KMS-11 (cell line): ENCODE measurements around the gene PAQR8.
"Not testable (repeated sequence)": the region's sequence is repeated elsewhere in the genome, so short reads cannot be mapped to it uniquely, and the experiment has no call there.

Experiments used
- H2AFZ ChIP-seq: fragments of 200-600 bp; sonication (generic); 2 replicates; pipeline ENCODE4 v1.6.1; 2016; ENCODE audit warnings: antibody characterized with exemption, mixed run types, low read depth
- H3K27ac ChIP-seq: fragments of 200-600 bp; sonication (generic); 2 replicates; pipeline ENCODE4 v1.6.1; 2016; ENCODE audit warnings: mild to moderate bottlenecking, mixed run types
- H3K27me3 ChIP-seq: fragments of 200-600 bp; sonication (generic); 2 replicates; pipeline ENCODE4 v1.6.1; 2017; ENCODE audit warnings: mild to moderate bottlenecking, low read depth, mixed run types, moderate library complexity; ENCODE audit not compliant: insufficient read depth
- H3K36me3 ChIP-seq: fragments of 200-600 bp; sonication (generic); 2 replicates; pipeline ENCODE4 v1.6.1; 2017; ENCODE audit warnings: mild to moderate bottlenecking, mixed run types; ENCODE audit not compliant: insufficient read depth
- H3K4me1 ChIP-seq: fragments of 200-600 bp; sonication (generic); 2 replicates; pipeline ENCODE4 v1.6.1; 2016; ENCODE audit warnings: mild to moderate bottlenecking, low read depth, mixed run types; ENCODE audit not compliant: poor library complexity, severe bottlenecking
- H3K4me2 ChIP-seq: fragments of 200-600 bp; sonication (generic); 2 replicates; pipeline ENCODE4 v1.7.0; 2016; ENCODE audit warnings: mild to moderate bottlenecking, mixed run types
- H3K4me3 ChIP-seq: fragments of 200-600 bp; sonication (generic); IDR thresholded peaks from 2 replicates; pipeline ENCODE4 v1.6.1; 2017; ENCODE audit warnings: low read depth, low read length, mixed read lengths; ENCODE audit not compliant: insufficient read depth
- H3K79me2 ChIP-seq: fragments of 200-600 bp; sonication (generic); 2 replicates; pipeline ENCODE4 v1.6.1; 2016; ENCODE audit warnings: low read depth, mixed run types; ENCODE audit not compliant: insufficient read depth
- H3K9ac ChIP-seq: fragments of 200-600 bp; sonication (generic); 2 replicates; pipeline ENCODE4 v1.6.1; 2016; ENCODE audit warnings: mild to moderate bottlenecking, mixed run types
- H4K20me1 ChIP-seq: fragments of 200-600 bp; sonication (generic); 2 replicates; pipeline ENCODE4 v1.6.1; 2016; ENCODE audit warnings: mild to moderate bottlenecking, mixed run types; ENCODE audit not compliant: insufficient read depth
- CTCF ChIP-seq: fragments of 200-600 bp; sonication (generic); conservative IDR thresholded peaks from 2 replicates; pipeline ENCODE4 v1.6.1; 2017; ENCODE audit warnings: low read depth, mild to moderate bottlenecking, antibody characterized with exemption, low read length, moderate library complexity, mixed read lengths

The PAQR8 gene

GRCh38 chr6:52377538-52378221 lies 15.7 kb downstream of the PAQR8 start:
- no peaks in the 10 kb centered on the region for H3K27me3 ChIP-seq
- no peak for TF ChIP-seq CTCF
- peaks cover 33% of the 10 kb centered on the region for H3K4me1 ChIP-seq
- no peak overlapping the region for H3K9ac ChIP-seq
- H4K20me1 ChIP-seq, result no peaks in the 10 kb centered on the region
- peak overlapping the region; percentile 61 for H3K4me2 ChIP-seq
- peak overlapping the region; percentile 4; the same call in 1 of the 2 replicates for H3K27ac ChIP-seq
- no peak overlapping the region for H3K4me3 ChIP-seq
- H2AFZ ChIP-seq, result no peak overlapping the region
- no peaks in the 10 kb centered on the region for H3K79me2 ChIP-seq
- H3K36me3 ChIP-seq, result no peaks in the 10 kb centered on the region

GRCh38 chr6:52381249-52381648 lies 19.3 kb downstream of the PAQR8 start:
- Histone ChIP-seq H3K27ac (no peak overlapping the region), H4K20me1 (no peaks in the 10 kb centered on the region), H3K9ac (no peak overlapping the region), H3K4me2 (no peak overlapping the region), H2AFZ (no peak overlapping the region), H3K36me3 (no peaks in the 10 kb centered on the region), H3K4me3 (no peak overlapping the region), H3K4me1 (peaks cover 37% of the 10 kb centered on the region), H3K27me3 (no peaks in the 10 kb centered on the region), H3K79me2 (no peaks in the 10 kb centered on the region)
- no peak for TF ChIP-seq CTCF

- H3K9ac ChIP-seq, result no peak overlapping the region
- H2AFZ ChIP-seq, result no peak overlapping the region
- no peaks in the 10 kb centered on the region for H3K27me3 ChIP-seq
- no peak overlapping the region for H3K27ac ChIP-seq
- no peaks in the 10 kb centered on the region for H4K20me1 ChIP-seq
- H3K4me1 ChIP-seq, result peaks cover 22% of the 10 kb centered on the region
- no peak for TF ChIP-seq CTCF
- no peaks in the 10 kb centered on the region for H3K36me3 ChIP-seq
- no peak overlapping the region for H3K4me2 ChIP-seq
- no peak overlapping the region for H3K4me3 ChIP-seq
- H3K79me2 ChIP-seq, result no peaks in the 10 kb centered on the region
Measured at GRCh38 chr6:52384145-52384766, 22.3 kb downstream of the PAQR8 start.

GRCh38 chr6:52385074-52385473 lies 23.1 kb downstream of the PAQR8 start:
- Histone ChIP-seq H3K4me1 (peaks cover 30% of the 10 kb centered on the region), H3K4me3 (no peak overlapping the region)

GRCh38 chr6:52388119-52388518 lies 26.2 kb downstream of the PAQR8 start:
- not testable (repeated sequence) for H3K36me3 ChIP-seq

More at GRCh38 chr6:52385074-52385473, 23.1 kb downstream of the PAQR8 start:
- H2AFZ ChIP-seq, result no peak overlapping the region
- no peaks in the 10 kb centered on the region for H3K79me2 ChIP-seq
- H3K36me3 ChIP-seq, result no peaks in the 10 kb centered on the region
- no peak for TF ChIP-seq CTCF
- no peak overlapping the region for H3K9ac ChIP-seq
- no peaks in the 10 kb centered on the region for H4K20me1 ChIP-seq
- H3K4me2 ChIP-seq, result no peak overlapping the region
- no peaks in the 10 kb centered on the region for H3K27me3 ChIP-seq
- H3K27ac ChIP-seq, result no peak overlapping the region

More at GRCh38 chr6:52388119-52388518, 26.2 kb downstream of the PAQR8 start:
- peaks cover 59% of the 10 kb centered on the region for H3K4me1 ChIP-seq
- H3K4me3 ChIP-seq, H2AFZ ChIP-seq, H3K27me3 ChIP-seq, H3K79me2 ChIP-seq, H3K27ac ChIP-seq, H4K20me1 ChIP-seq, H3K4me2 ChIP-seq, H3K9ac ChIP-seq: not testable (repeated sequence)
